GM06990 (cell line): Measurements from ENCODE around the gene LTC4S.
A peak's percentile ranks its signal among the peaks of the same experiment; 100 is the strongest.

Source experiments
- DNase-seq: peaks from one replicate; pipeline ENCODE4 v3.0.0-alpha.2; 2011; ENCODE audit not compliant: insufficient read length; ENCODE audit errors: extremely low read depth
- H3K27me3 ChIP-seq: replicated peaks from 2 replicates; pipeline ENCODE4 v1.6.0; 2011; ENCODE audit warnings: low read length; ENCODE audit not compliant: control insufficient read depth, insufficient read depth
- H3K36me3 ChIP-seq: 2 replicates; pipeline ENCODE4 v1.5.1; 2011; ENCODE audit warnings: low read length; ENCODE audit not compliant: control insufficient read depth, insufficient read depth
- H3K4me3 ChIP-seq: replicated peaks from 2 replicates; pipeline ENCODE4 v1.5.1; 2011; ENCODE audit warnings: low read depth, mild to moderate bottlenecking, control low read depth, low read length
- CTCF ChIP-seq: IDR thresholded peaks from 2 replicates; pipeline ENCODE4 v1.5.1; 2011; ENCODE audit warnings: low read length, control low read depth, mild to moderate bottlenecking, inconsistent platforms; ENCODE audit not compliant: insufficient read depth, poor library complexity, severe bottlenecking

LTC4S gene

GRCh38 chr5:179755022-179755421 is 38.8 kb upstream of the LTC4S start:
- H3K27me3 ChIP-seq = no peaks in the 10 kb centered on the region
- no peaks in the 10 kb centered on the region; the same call in 1 of the 2 replicates for H3K36me3 ChIP-seq
- no peak for TF ChIP-seq CTCF
- DNase-seq = no peak
- no peak overlapping the region for H3K4me3 ChIP-seq

- no peak overlapping the region for H3K4me3 ChIP-seq
- DNase-seq = no peak
- no peak for TF ChIP-seq CTCF
- H3K27me3 ChIP-seq = no peaks in the 10 kb centered on the region
- H3K36me3 ChIP-seq = no peaks in the 10 kb centered on the region
These were observed 34.8 kb upstream of the LTC4S start for GRCh38 chr5:179758955-179759354.

- peak; percentile 54 for DNase-seq
These were observed 33.9 kb upstream of the LTC4S start for GRCh38 chr5:179759581-179760551.

GRCh38 chr5:179762079-179762780 is 31.6 kb upstream of the LTC4S start:
- H3K4me3 ChIP-seq = no peak overlapping the region
- H3K36me3 ChIP-seq = peaks cover 16% of the 10 kb centered on the region
- no peaks in the 10 kb centered on the region for H3K27me3 ChIP-seq
- TF ChIP-seq CTCF = no peak
- peak; percentile 21 for DNase-seq

More at GRCh38 chr5:179759581-179760551, 33.9 kb upstream of the LTC4S start:
- Histone ChIP-seq H3K27me3 (no peaks in the 10 kb centered on the region), H3K36me3 (no peaks in the 10 kb centered on the region), H3K4me3 (0 out of 2 replicates have a peak overlapping the region, but pooled peaks have one; percentile 1)
- no peak for TF ChIP-seq CTCF

GRCh38 chr5:179762781-179763176 is 31.0 kb upstream of the LTC4S start:
- TF ChIP-seq CTCF = no peak
- no peak for DNase-seq
- Histone ChIP-seq H3K4me3 (no peak overlapping the region), H3K27me3 (no peaks in the 10 kb centered on the region), H3K36me3 (peaks cover 16% of the 10 kb centered on the region)
